ENCODE data around the gene DVL3.
A peak's percentile ranks its signal among the peaks of the same experiment; 100 is the strongest.
"Not testable (repeated sequence)": the region's sequence is repeated elsewhere in the genome, so short reads cannot be mapped to it uniquely, and the experiment has no call there.

Gene DVL3

GRCh38 chr3:184154885-184155643 lies at the start of gene DVL3:
TSS of gene DVL3 (plus strand) at chr3:184155377. CDS start at chr3:184155636, 259 bp downstream.
- DNase-seq, result peak; percentile 49

DNA sequence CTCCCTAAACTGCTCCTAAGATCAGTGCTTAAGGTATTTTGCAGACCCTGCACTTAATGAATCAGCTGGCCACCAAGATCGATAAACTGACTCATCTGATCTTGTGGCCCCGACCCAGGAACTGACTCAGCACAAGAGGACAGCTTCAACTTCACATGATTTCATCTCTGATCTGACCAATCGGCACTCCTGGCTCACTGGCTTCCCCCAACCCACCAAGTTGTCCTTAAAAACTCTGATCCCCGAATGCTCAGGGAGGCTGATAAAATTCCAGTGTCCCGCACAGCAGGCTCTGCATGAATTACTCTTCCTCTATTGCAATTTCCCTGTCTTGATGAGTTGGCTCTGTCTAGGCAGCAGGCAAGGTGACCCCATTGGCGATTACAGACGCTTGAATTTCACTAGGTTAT lies 44.9 kb upstream of the DVL3 start:
- no peak for DNase-seq

DNA sequence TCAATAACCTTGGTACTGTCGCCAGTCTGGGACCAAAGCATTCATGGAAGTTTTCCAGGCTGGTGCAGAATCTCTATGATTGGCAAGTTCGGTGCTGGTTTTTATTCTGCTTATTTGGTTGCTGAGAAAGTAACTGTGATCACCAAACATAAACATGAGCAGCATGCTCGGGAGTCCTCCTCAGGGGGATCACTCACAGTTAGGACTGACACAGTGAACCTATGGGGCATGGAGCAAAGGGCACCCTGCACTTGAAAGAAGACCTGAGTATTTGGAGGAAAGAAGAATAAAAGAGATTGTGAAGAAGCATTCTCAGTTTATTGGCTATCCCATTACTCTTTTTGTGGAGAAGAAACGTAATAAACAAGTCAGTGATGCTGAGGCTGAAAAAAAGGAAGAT lies 39.2 kb upstream of the DVL3 start:
- no peak for DNase-seq

- no peak for DNase-seq
Measured at GRCh38 chr3:184117636-184118035, 37.5 kb upstream of the DVL3 start.

DNA sequence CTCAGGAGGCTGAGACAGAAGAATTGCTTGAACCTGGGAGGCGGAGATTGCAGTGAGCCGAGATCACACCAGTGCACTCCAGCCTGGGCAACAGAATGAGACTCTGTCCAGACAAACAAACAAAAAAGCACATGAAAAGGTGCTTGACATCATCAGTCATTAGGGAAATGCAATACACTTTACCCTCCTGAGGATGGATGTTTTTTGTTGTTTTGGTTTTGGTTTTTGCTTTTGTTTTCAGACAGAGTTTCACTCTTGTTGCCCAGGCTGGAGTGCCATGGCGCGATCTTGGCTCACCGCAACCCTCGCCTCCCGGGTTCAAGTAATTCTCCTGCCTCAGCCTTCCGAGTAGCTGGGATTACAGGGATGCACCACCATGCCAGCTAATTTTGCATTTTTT lies 34.1 kb upstream of the DVL3 start:
- not testable (repeated sequence) for DNase-seq

DNA sequence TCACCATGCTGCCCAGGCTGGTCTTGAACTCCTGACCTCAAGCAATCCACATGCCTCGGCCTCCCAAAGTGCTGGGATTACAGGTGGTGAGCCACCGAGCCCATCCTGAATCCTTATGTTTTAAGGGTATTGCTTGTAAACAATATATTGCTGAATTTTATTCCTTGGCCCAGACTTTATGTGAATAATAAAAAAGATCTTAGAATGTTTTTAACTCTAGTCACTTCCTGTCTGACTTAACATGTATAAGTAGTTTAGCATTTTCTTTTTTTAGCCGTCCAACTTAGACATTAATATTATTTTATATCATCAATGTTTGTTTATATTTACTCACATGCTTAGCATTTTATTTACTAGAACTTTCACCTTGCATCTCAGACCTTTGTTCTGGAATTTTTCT lies 29.2 kb upstream of the DVL3 start:
- DNase-seq, result no peak

DNA sequence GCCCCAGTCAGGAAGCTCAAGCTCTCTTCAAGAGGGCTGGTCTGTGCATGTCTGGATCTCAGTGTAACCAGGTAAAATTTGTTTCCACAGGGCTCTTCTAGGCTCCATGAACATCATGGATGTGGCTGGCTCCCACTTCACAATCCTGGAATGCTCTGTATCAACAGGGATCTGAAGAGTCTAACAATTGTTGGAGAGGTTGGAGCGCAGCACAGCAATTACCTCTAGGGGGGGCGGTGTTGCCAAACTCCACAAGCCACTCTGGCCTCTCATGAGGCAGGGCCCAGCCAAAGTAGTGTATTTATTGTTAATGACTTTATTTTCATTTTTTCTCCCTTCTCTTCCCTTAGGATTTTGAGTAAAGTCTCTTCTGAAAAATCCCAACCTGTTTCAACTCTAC lies 26.2 kb upstream of the DVL3 start:
- no peak for DNase-seq

DNA sequence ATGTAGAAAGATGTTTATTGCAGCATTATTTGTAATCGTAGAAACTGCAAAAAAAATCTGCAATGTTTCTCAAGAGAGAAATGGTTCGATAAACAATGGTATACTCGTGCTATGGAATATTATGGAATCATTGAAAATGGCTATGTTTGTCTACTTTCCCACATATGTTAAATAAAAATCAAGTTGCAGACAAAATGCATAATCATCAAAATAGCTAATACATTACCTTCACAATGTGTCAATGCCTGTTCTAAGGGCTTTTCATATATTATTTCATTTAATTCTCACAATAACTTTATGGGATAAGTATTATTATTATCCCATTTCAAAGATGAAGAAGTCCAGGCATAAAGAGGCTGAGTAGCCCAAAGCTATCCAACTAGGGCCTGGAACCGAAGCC lies 22.2 kb upstream of the DVL3 start:
- no peak for DNase-seq

GRCh38 chr3:184133840-184134745 lies 21.1 kb upstream of the DVL3 start:
- peak; percentile 21 for DNase-seq

DNA sequence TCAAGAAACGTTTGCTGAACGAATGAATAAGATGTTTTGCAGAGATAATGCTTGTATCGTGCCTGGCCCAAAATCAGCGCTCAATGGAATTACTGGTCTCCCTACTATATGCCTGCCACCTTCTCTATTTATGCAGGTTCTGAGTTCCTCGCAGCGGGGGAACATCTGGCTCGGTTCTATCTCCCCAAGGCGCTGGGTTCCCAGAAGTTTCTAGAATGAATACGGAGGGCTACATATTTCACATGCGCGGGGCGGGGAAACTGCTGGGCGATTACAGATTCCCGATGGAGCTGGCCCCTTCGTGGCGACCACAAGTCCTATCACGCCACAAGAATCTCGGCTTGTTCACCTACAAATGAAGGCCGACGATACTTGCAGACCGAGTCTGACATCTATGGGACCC lies 20.4 kb upstream of the DVL3 start:
- no peak for DNase-seq

DNA sequence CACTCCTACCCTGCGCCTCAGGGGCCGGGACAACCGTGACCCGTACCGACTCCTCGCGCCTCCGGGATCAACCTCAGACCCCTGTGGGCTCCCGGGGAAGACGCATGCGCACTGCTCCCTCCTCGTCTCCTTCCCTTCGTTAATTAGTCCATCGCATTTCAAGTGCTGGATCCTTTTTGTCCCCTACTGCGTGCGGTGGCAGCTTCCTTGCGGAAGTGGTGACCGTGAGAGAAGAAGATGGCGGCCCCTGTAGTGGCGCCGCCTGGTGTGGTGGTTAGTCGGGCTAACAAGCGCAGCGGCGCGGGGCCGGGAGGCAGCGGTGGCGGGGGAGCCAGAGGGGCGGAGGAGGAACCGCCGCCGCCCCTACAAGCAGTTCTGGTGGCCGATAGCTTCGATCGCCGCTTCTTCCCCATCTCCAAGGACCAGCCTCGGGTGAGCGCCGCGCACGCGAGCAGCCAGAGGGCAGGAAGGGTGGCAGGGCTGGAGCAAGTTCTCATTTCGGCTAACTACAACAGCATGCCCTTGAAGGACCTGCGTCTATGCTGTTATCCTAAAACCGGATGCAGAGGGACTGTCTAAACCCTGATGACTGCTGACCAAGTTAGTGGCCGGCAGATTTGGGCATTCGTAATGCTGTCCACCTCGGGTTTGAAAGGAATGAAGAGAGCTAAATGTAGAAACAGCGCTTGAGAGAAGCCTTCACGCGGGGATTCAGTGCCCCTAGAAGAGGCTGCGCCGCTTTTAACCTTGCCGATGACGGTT lies 19.8 kb upstream of the DVL3 start, which contains the start of gene EIF2B5:
Gene EIF2B5, plus strand, starts transcription at position 210 of the 762 bp plus-strand sequence. Its CDS starts 28 bp downstream, at position 238.
- DNase-seq, result peak; percentile 83

GRCh38 chr3:184135911-184136260 lies 19.3 kb upstream of the DVL3 start:
- no peak for DNase-seq

DNA sequence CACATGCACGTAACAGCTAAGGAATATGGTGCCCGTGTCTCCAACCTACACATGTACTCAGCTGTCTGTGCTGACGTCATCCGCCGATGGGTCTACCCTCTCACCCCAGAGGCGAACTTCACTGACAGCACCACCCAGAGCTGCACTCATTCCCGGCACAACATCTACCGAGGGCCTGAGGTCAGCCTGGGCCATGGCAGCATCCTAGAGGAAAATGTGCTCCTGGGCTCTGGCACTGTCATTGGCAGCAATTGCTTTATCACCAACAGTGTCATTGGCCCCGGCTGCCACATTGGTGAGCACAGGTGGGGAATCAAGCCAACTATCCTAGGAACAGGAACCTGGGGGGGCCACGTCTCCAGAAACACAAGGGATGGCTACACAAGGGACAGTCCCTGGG lies 14.7 kb upstream of the DVL3 start:
- no peak for DNase-seq

DNA sequence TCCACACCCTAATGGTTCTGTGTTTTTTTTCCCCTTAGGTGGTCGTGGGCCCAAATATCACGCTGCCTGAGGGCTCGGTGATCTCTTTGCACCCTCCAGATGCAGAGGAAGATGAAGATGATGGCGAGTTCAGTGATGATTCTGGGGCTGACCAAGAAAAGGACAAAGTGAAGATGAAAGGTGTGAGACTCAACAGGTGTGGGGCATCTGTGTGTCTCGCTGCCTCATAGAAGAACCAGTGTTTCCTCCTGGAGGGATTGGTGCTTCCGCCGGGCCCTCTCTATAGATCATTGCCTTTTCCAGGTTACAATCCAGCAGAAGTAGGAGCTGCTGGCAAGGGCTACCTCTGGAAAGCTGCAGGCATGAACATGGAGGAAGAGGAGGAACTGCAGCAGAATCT lies 13.0 kb upstream of the DVL3 start:
- no peak for DNase-seq

DNA sequence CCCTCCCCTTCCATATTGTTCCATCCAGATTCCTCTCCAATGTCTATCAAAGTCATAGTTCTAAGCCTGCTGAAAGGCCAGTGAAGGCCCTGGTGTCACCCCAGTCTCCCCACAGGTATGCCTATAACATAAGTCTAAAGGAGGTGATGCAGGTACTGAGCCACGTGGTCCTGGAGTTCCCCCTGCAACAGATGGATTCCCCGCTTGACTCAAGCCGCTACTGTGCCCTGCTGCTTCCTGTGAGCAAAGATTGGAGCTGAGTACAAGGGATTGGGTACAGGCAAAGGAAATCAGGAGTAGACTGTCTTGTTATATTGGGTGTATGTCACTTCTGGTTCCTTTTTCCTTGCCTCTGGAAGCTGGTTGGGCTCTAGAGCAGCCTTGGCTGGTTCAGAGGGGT lies 11.8 kb upstream of the DVL3 start:
- no peak for DNase-seq

DNA sequence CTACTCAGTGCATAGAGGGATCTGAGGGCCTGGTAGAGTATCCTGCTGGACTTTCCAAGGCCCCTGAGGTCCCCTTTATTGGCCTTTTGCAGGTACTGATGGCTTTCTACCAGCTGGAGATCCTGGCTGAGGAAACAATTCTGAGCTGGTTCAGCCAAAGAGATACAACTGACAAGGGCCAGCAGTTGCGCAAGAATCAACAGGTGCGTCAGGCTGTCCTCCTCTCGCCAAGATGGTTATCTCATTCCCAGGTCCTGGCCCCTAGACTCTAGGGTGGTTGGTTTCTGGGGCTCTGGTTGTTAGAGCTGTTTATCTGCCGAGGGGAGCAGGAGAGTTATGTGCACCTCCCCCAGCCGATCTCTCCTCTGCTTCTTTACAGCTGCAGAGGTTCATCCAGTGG lies 10.7 kb upstream of the DVL3 start:
- no peak for DNase-seq

DNA sequence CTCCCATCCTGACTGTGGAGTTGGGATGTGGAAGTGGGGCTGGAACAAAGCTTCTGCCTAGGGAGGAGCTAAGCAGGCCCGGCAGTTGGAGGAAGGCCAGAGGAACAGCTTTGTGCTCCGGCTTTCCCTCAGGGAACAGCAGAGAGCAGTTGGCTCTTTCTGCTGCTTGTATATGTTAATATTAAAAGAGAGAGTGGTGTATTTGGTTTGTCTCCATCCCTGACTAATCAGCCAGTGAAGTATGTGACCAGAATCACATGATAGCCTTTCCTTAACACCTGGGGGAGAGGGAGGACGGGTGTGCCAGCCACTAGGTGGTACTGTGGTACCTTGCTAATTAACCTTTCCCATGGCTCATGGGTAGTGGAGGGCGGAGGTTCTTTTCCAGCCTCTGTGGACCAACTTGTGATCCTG lies 10.1 kb upstream of the DVL3 start:
- DNase-seq, result peak; percentile 18

- DNase-seq, result no peak
Measured at GRCh38 chr3:184145751-184146270, 9.4 kb upstream of the DVL3 start.

DNA sequence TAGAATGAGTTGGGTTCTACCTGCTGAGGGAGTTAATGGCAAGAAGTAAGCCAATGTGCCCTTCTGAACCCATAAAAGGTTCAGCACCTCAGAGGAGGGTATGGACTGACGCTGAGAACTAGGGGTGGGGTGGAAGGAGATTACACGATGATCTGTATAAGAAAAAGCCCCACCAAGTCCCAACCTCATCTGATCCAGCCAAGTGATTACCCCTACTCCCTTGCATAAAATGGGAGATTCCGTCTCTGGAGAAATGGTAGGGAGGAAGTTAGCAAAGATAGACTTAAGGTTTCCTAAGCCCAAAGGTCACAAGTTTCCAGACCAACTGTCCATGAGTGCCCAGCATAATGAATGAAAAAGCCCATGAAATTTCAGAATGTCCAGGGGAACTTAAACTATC lies 7.1 kb upstream of the DVL3 start:
- DNase-seq, result no peak

DNA sequence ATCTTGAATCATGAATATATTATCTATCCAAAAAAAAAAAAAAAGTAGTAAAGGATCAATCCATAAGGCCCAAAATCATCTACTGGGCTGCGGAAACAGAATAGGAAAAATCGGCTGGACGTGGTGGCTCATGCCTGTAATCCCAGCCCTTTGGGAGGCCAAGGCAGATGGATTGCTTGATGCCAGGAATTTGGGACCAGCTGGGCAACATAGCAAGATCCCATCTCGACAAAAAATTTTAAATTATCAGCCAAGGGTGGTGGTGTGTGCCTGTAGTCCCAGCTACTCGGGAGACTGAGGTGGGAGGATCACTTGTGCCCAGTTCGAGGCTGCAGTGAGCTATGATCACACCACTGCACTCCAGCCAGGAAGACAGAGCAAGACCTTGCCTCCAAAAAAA lies 6.1 kb upstream of the DVL3 start:
- DNase-seq, result no peak

GRCh38 chr3:184149770-184150169 lies 5.4 kb upstream of the DVL3 start:
- not testable (repeated sequence) for DNase-seq

GRCh38 chr3:184155644-184156521 lies 706 bp downstream of the DVL3 start:
- DNase-seq, result no peak
